WERI-Rb-1 (cell line): Measurements from ENCODE around the gene SIM2.
A peak's percentile ranks its signal among the peaks of the same experiment; 100 is the strongest.

ENCODE experiments used
- DNase-seq: peaks from one replicate; pipeline ENCODE4 v3.0.0-alpha.2; 2020
- H3K27ac ChIP-seq: fragments of 250-450 bp; sonication (Bioruptor Pico); 2 replicates; pipeline ENCODE4 v1.5.1; 2020; ENCODE audit warnings: mild to moderate bottlenecking, moderate library complexity
- H3K27me3 ChIP-seq: fragments of 250-450 bp; sonication (Bioruptor Pico); 2 replicates; pipeline ENCODE4 v1.5.1; 2021; ENCODE audit warnings: mild to moderate bottlenecking, low read depth, moderate library complexity; ENCODE audit not compliant: insufficient read depth, severe bottlenecking
- H3K36me3 ChIP-seq: fragments of 250-450 bp; sonication (Bioruptor Pico); 2 replicates; pipeline ENCODE4 v1.5.1; 2020; ENCODE audit warnings: mild to moderate bottlenecking, moderate library complexity
- H3K4me3 ChIP-seq: 2 replicates; pipeline ENCODE4 v1.5.1; 2011; ENCODE audit warnings: low read depth, mild to moderate bottlenecking, control low read depth, low read length
- H3K9me3 ChIP-seq: fragments of 250-450 bp; sonication (Bioruptor Pico); 2 replicates; pipeline ENCODE4 v1.5.1; 2021; ENCODE audit warnings: mild to moderate bottlenecking, moderate library complexity; ENCODE audit not compliant: severe bottlenecking
- CTCF ChIP-seq: IDR thresholded peaks from 2 replicates; pipeline ENCODE4 v1.5.1; 2011; ENCODE audit warnings: low read depth, mild to moderate bottlenecking, control low read depth, inconsistent platforms, low read length

SIM2 gene

GRCh38 chr21:36703626-36704280 is 4.8 kb downstream of the SIM2 start:
- H3K27me3 ChIP-seq, result peaks cover 98% of the 10 kb centered on the region
- no peak overlapping the region for H3K4me3 ChIP-seq

GRCh38 chr21:36704281-36704957 is 5.5 kb downstream of the SIM2 start:
- no peak overlapping the region for H3K4me3 ChIP-seq
- DNase-seq, result no peak
- TF ChIP-seq CTCF, result no peak
- H3K36me3 ChIP-seq, result no peaks in the 10 kb centered on the region
- H3K27me3 ChIP-seq, result peaks cover 100% of the 10 kb centered on the region
- no peak overlapping the region for H3K27ac ChIP-seq
- H3K9me3 ChIP-seq, result peaks cover 11% of the 10 kb centered on the region

More at GRCh38 chr21:36703626-36704280, 4.8 kb downstream of the SIM2 start:
- TF ChIP-seq CTCF, result no peak
- Histone ChIP-seq H3K36me3 (no peaks in the 10 kb centered on the region), H3K27ac (no peak overlapping the region), H3K9me3 (peaks cover 11% of the 10 kb centered on the region)
- no peak for DNase-seq

- Histone ChIP-seq H3K4me3 (no peak overlapping the region), H3K27me3 (peaks cover 100% of the 10 kb centered on the region), H3K36me3 (no peaks in the 10 kb centered on the region), H3K27ac (no peak overlapping the region), H3K9me3 (peaks cover 11% of the 10 kb centered on the region)
- no peak for DNase-seq
- TF ChIP-seq CTCF, result no peak
These were observed 6.2 kb downstream of the SIM2 start for GRCh38 chr21:36704958-36705678.

GRCh38 chr21:36705679-36706481 is 7.0 kb downstream of the SIM2 start:
- peak; percentile 54 for TF ChIP-seq CTCF
- Histone ChIP-seq H3K36me3 (no peaks in the 10 kb centered on the region), H3K27ac (no peak overlapping the region), H3K27me3 (peaks cover 99% of the 10 kb centered on the region), H3K9me3 (peaks cover 11% of the 10 kb centered on the region), H3K4me3 (no peak overlapping the region)
- DNase-seq, result no peak

GRCh38 chr21:36706482-36706852 is 7.6 kb downstream of the SIM2 start:
- Histone ChIP-seq H3K36me3 (no peaks in the 10 kb centered on the region), H3K9me3 (peaks cover 11% of the 10 kb centered on the region), H3K27me3 (peaks cover 93% of the 10 kb centered on the region), H3K4me3 (no peak overlapping the region), H3K27ac (no peak overlapping the region)
- TF ChIP-seq CTCF, result no peak
- no peak for DNase-seq
